Muscle of leg (tissue), 11 donors: ENCODE measurements around the gene FAM174B. TPM values are rescaled to one million over a fixed set of nuclear protein-coding genes. Genes with fewer than 3 reads are reported as not detected.

Experiments used
- DNase-seq: peaks from one replicate; pipeline ENCODE4 v3.0.0; 2013
- H3K27ac ChIP-seq: one replicate; pipeline ENCODE4 v1.5.1; 2013; ENCODE audit warnings: mild to moderate bottlenecking, low read length, control low read depth
- H3K27me3 ChIP-seq: one replicate; pipeline ENCODE4 v1.6.1; 2013; ENCODE audit warnings: low read length; ENCODE audit not compliant: control insufficient read depth, insufficient read depth
- H3K36me3 ChIP-seq: one replicate; pipeline ENCODE4 v1.6.1; 2013; ENCODE audit warnings: low read length; ENCODE audit not compliant: control insufficient read depth, insufficient read depth
- H3K4me1 ChIP-seq: one replicate; pipeline ENCODE4 v1.6.1; 2013; ENCODE audit warnings: low read length; ENCODE audit not compliant: control insufficient read depth, insufficient read depth
- H3K4me3 ChIP-seq: one replicate; pipeline ENCODE4 v1.5.1; 2013; ENCODE audit warnings: low read length, control low read depth
- H3K9me3 ChIP-seq: replicated peaks from 2 replicates; pipeline ENCODE4 v1.6.1; 2013; ENCODE audit warnings: low read depth, low read length; ENCODE audit not compliant: control insufficient read depth
- WGBS: methylation state at CpG from one replicate; pipeline ENCODE4 v1.1.5; 2013; ENCODE audit warnings: missing lambda C conversion rate; ENCODE audit not compliant: insufficient coverage; 5-methylcytosine and 5-hydroxymethylcytosine counted together
- polyA plus RNA-seq, 8 donors: library from polyadenylated mRNA; unstranded; fragments of 120-200 nt; gene quantifications; one replicate each; pipeline versions ENCODE4 v1.2.1 to v1.2.3, GENCODE V29; 2013; ENCODE audit warnings: inconsistent platforms in 1 of 8, low replicate concordance in 1 of 8; ENCODE audit not compliant: insufficient read length in 8 of 8, insufficient read depth in 1 of 8
- total RNA-seq: library from RNA; stranded (reverse); fragments of 120-200 nt; gene quantifications from one replicate; pipeline ENCODE4 v1.2.4, GENCODE V29; 2013

FAM174B gene
- total and polyA plus RNA-seq, 9 donors: 13.3 to 25.4 (median 17.1) TPM

DNA sequence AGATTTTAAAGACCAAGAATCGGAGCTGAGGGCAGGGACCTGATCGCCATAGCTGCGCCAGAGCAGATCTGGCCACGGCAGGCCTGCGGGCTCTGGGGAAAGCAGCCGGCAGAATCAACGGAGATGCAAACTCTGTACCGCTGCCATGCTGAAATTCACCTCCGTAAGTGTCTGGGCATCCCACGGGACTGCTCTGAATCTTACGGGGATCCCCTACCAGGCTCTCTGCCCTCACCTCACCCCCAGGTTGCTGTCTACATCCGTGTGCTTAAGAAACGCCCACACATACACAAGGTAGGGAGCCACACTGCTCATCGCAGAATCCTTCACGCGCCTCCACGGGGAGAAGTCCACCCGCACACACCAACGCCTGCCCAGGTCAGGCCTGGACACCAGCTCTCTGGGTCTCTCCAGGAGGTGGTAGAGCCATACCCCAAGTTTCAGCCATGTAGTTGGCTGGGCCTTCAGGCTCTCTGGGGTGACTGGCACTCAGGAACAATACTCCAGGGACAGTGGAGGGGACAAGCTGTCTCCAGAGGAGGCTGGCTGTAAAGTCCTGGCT, 33.5 kb downstream of the FAM174B start:
- H3K4me1 ChIP-seq: peaks cover 78% of the 10 kb centered on the region
- H3K27ac ChIP-seq: peak overlapping the region; percentile 90

DNA sequence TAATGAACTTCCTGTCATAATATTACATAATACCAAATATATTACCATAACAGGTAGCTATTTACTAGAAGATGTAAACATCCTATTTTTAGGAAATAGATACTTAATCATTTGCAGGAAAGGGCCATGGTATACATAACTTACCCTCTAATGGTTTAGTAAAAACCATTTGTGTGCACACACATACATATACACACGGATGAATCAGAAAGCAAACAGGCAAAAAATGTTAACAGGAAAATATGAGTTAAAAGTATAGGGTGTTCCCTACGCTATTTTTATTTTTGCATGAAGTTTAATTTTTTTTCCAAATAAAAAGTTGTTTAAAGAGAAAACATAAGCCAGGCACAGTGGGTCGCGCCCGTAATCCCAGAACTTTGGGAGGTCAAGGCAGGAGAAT, 34.6 kb downstream of the FAM174B start:
- Histone ChIP-seq H3K27ac (no peak overlapping the region), H3K4me1 (peaks cover 88% of the 10 kb centered on the region)
- no peak for DNase-seq

More for the DNA sequence above, 33.5 kb downstream of the FAM174B start:
- Histone ChIP-seq H3K4me3 (no peak overlapping the region), H3K27me3 (no peaks in the 10 kb centered on the region), H3K9me3 (no peaks in the 10 kb centered on the region), H3K36me3 (peaks cover 1% of the 10 kb centered on the region)
- 96% methylated on average over 19 of the region's 19 CpGs for WGBS
- DNase-seq: no peak

DNA sequence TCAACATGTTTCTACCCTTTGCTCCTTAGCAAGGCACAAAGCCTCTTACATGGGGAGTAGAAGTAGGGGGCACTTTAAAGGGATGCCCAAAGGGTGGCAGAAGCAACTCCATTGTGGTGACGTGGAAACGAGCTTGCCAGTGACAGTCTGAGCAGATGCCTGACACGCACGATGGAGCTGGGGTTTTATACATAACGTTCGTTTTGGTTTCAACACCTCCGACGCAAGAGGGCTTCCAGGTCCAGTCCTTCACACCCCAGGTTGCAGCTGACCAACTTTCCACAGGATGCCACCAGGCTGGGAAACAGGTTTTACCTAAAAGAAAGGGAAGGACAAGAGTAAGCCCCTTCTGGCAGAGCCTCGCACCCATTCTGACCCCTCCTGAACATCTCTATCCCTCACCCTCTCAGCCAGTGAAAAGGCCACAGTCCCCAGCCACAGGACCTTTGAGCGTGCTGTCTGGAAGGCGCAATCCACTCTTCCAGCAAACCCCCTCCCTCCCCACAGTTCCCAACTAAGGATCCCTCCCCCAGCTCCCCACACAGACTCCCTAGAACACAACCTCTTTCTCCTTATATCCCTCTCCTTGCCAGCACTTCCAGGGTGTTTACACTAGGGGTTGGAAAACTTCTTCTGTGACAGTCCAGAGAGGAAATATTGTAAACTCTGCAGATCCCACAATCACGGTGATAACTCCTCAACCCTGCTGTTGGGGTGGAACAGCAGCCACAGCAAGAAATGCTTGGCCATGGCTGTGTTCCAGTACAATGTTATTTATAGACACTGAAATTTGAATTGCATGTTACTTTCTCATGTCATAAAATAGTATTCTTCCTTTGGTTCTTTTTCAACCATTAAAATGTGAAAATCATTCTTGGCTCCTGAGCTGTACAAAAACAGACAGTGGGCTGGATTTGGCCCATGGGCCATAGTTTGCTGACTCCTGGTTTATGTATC, 36.2 kb downstream of the FAM174B start:
- peak; percentile 96 for DNase-seq
- Histone ChIP-seq H3K9me3 (no peaks in the 10 kb centered on the region), H3K36me3 (peaks cover 5% of the 10 kb centered on the region), H3K27ac (peak overlapping the region; percentile 92), H3K27me3 (no peaks in the 10 kb centered on the region), H3K4me3 (no peak overlapping the region), H3K4me1 (peaks cover 79% of the 10 kb centered on the region)
- WGBS: 75% methylated on average over 11 of the region's 12 CpGs

More for the DNA sequence above, 34.6 kb downstream of the FAM174B start:
- Histone ChIP-seq H3K27me3 (no peaks in the 10 kb centered on the region), H3K4me3 (no peak overlapping the region), H3K9me3 (no peaks in the 10 kb centered on the region), H3K36me3 (no peaks in the 10 kb centered on the region)
- WGBS: no CpG with 5 or more reads among the region's 5 CpGs

DNA sequence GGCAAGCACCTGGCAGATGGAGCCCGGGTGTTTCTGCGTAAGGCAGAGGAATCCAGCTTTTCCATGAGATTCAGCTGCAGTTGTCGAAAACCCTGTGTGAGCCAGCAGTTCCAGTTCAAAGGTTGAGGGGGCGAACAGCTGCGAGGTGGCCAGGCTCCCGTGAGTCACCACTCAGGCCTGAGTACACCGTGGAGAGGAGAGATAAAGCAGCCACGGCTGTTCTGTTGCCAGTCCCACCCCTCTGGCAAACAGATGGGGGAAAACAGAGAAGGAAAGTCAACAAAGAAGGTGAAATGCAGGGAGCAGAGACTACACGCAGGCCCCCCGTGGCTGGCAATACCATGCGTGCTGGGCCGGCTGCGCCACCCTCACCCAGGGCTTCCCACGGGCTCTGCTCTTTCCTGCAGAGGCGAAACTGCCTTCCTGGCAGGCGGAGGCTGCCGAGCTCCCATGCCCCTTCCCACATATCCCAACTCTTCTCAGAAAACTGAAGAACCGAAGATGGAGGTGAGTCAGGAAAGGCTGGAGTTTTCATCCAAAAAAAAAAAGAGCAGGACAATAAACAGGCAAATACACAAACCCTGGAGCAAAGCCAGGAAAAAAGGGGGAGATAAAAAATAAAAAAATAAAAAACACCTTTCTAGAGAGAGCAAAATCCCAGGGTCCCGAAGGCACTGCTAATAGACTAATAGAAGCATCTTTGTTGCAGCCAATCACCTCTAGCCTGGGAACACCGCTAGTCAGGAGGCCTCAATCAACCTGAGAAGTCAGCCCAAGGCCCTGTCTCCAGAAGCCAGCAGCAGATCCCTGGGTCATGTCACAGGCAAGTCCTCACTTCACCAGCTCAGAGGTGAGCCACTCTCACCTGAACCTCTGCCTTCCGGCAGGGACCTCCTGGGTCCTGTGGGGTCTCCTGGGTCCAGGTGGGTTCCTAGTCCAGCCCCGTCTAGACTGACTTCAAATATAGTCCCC, 37.7 kb downstream of the FAM174B start:
- H3K9me3 ChIP-seq: no peaks in the 10 kb centered on the region
- peak overlapping the region; percentile 92 for H3K27ac ChIP-seq
- 23% methylated on average over 16 of the region's 22 CpGs for WGBS
- no peak overlapping the region for H3K4me3 ChIP-seq
- no peaks in the 10 kb centered on the region for H3K27me3 ChIP-seq
- peaks cover 10% of the 10 kb centered on the region for H3K36me3 ChIP-seq
- peak; percentile 92 for DNase-seq
- H3K4me1 ChIP-seq: peaks cover 63% of the 10 kb centered on the region

DNA sequence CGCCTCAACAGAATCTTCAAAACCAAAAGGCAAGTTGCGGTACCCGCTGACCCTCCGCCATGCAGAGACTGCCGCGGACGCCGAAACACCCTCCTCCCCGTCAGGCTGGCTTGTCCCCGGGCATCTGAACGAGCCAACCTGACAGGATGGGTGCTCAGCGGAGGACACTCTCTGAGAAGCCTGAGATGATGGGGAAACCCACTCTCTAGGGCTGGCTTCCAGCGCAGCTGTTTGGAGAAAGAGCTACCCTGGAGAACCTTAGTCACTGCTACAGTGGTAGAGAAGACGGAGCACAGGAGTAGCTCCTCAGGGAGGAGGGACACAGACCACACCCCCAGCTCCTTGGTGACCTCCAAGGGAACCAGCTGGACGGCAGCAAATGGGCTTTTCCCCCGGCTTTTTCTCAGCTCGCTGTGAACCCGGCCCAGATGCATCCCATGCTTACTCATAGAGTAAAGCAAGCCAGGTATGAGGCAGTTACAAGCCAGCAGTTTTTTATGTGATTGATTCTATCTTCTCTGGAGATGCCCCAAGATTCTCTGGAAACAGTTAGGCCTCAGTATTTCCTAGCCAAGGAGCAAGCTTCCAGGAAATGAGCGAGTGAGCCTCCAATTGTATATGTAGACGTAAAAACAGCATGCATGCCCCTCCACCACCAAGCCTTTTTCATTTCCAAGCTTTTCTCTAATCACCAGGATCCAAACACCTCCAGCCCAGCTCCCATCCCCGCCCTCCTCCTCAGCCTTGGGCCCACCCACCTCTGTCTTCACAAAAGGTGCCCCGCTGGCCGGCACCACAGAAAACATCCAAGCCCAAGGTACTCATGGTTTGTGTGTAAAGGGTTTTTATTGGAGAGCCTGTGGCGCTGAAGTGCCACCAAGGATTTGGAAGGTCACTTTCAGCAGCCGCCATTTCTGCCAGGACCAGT, 38.7 kb downstream of the FAM174B start:
- WGBS: 56% methylated on average over 17 of the region's 25 CpGs
- peak overlapping the region; percentile 92 for H3K27ac ChIP-seq
- DNase-seq: peak; percentile 94
- H3K36me3 ChIP-seq: peaks cover 10% of the 10 kb centered on the region
- no peaks in the 10 kb centered on the region for H3K27me3 ChIP-seq
- no peak overlapping the region for H3K4me3 ChIP-seq
- no peaks in the 10 kb centered on the region for H3K9me3 ChIP-seq
- H3K4me1 ChIP-seq: peaks cover 54% of the 10 kb centered on the region

DNA sequence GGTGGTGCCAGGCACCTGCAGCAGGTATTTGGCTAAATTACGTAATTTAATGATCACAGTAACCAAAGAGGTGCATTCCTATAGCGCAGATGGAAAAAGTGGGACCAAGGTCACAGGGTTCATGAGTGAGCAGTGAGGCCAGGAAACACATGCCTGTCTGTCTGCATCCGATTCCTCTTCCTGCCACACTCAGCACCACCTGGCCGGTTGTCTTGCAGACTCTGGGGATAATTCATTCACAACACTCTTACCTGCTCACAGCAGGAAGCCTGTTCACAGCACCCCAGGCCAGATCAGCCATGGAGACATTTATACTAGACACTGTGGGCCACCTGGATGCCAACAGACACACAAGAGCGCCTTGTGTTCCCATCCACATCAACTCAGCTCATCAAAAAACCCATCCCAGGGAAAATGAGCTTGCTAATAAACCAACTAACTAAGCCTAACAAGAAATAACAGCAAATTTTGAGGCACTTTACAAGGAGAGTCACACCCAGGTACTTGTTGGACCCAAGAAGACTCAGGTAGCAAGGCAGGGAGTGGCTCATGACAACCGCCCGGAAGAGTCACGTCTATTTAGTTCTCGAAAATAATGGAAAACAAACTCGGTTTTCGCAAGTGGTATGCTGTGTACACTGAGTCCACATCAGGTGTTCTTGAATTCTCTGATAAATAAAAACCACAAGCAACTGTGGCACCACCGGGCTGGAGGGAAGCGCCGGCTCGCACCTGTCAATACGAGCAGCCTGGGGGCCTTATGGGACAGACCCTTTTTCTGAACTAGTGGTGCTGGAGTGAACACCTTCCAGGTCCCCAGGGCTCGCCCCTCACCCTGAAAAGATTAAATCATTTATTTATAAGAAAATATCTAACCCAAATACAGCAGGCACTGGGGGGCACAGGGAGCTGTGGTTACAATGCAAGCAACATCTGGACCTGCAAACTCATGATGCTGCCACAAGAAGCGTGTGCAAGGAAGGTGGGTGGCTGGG, 40.5 kb downstream of the FAM174B start:
- H3K4me3 ChIP-seq: no peak overlapping the region
- H3K9me3 ChIP-seq: no peaks in the 10 kb centered on the region
- WGBS: 84% methylated on average over 11 of the region's 18 CpGs
- H3K27ac ChIP-seq: no peak overlapping the region
- no peaks in the 10 kb centered on the region for H3K27me3 ChIP-seq
- peaks cover 10% of the 10 kb centered on the region for H3K36me3 ChIP-seq
- peaks cover 45% of the 10 kb centered on the region for H3K4me1 ChIP-seq
- no peak for DNase-seq

DNA sequence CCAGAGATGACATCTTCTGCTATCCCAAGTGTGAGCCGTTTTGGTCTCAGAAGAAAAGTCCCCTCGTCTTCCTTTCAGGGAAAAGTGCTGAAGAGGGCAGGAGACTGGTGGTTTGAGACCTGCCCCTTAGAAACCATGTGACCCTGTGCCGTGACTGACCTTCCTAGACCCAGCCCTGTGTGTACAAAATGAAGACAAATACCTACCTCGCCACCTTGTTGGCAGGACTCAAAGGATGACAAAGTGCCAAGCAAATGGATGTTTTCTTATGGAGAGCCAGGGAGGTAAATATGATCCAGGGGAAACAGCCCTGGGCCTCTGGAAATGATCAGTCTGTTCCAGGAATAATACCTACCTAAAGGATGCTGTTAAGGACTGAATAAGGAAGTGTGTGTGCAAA, 41.3 kb downstream of the FAM174B start:
- Histone ChIP-seq H3K27ac (no peak overlapping the region), H3K4me3 (no peak overlapping the region), H3K27me3 (no peaks in the 10 kb centered on the region), H3K4me1 (peaks cover 40% of the 10 kb centered on the region), H3K36me3 (peaks cover 10% of the 10 kb centered on the region), H3K9me3 (no peaks in the 10 kb centered on the region)
- no peak for DNase-seq
- WGBS: 64% methylated on average over 3 of the region's 4 CpGs

DNA sequence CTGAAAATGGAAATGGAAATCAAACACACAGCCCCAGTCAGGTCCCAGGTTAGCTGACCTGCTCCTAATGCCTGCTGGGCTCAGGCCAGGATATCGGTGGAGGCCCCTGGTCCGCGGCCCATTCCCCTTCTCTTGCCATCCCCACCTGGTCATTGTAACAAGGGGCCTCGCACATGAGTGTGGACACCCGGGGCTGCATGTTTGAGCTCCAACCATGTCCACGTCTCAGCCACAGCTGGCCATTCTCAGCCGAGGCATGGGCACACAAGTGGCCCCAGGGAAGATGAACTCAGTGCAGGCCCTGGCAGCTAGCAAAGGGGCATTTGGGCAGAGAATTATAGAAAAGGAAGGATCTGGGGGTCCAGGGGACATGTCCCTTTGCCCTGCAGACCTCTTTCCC, 41.7 kb downstream of the FAM174B start:
- H3K27ac ChIP-seq: no peak overlapping the region
- H3K9me3 ChIP-seq: no peaks in the 10 kb centered on the region
- peaks cover 10% of the 10 kb centered on the region for H3K36me3 ChIP-seq
- 87% methylated on average over 5 of the region's 7 CpGs for WGBS
- no peaks in the 10 kb centered on the region for H3K27me3 ChIP-seq
- peaks cover 37% of the 10 kb centered on the region for H3K4me1 ChIP-seq
- no peak for DNase-seq
- no peak overlapping the region for H3K4me3 ChIP-seq
